Stimulated activated CD4-positive, alpha-beta T cell treated with anti-CD3 and anti-CD28 coated beads, Interleukin-2, amount 100 ng/mL, for 24 hours (primary cell): ENCODE results near the gene CPEB1.
A peak's percentile ranks its signal among the peaks of the same experiment; 100 is the strongest.
"Not testable (repeated sequence)": the region's sequence is repeated elsewhere in the genome, so short reads cannot be mapped to it uniquely, and the experiment has no call there.

Experiments
- DNase-seq, 2 donors: peaks; one replicate each; pipeline ENCODE4 v3.0.0-alpha.2; 2020

CPEB1 gene

GRCh38 chr15:82648257-82649103, 1.3 kb upstream of the CPEB1 start:
- no peak for DNase-seq

- peak; percentile 34 to 61 for DNase-seq
Measured at GRCh38 chr15:82647835-82648256, 683 bp upstream of the CPEB1 start.

- DNase-seq, result peak in 1 of 2 donors; percentile 28
Measured at GRCh38 chr15:82646250-82647044, 716 bp downstream of the CPEB1 start.

GRCh38 chr15:82644967-82645852, 2.0 kb downstream of the CPEB1 start:
- DNase-seq, result not testable (repeated sequence)

GRCh38 chr15:82643992-82644391, 3.2 kb downstream of the CPEB1 start:
- DNase-seq, result no peak

GRCh38 chr15:82642656-82643055, 4.5 kb downstream of the CPEB1 start:
- no peak for DNase-seq

GRCh38 chr15:82641129-82641798, 5.9 kb downstream of the CPEB1 start:
- DNase-seq, result no peak

DNA sequence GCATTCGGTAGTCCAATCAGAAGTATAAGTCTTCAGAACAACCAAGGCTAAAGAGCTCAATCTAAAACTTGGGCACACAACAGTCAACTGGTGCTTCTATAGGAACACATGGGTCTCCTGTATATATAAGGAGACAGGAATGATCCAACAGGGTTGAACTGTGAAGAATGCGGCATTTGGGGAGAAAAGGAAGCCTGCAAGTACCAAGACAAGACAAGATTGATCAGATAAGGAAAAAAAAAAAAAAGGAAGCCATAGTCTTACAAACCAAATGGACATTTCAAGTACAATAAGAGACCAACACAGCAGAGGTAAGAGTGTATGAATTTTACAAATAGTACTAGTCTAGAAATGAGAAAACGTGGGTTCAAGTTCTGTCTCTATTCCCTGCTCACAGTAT, 6.5 kb downstream of the CPEB1 start:
- no peak for DNase-seq

- no peak for DNase-seq
Measured at GRCh38 chr15:82635798-82636197, 11.4 kb downstream of the CPEB1 start.

- no peak for DNase-seq
Measured at GRCh38 chr15:82630033-82630432, 17.1 kb downstream of the CPEB1 start.

GRCh38 chr15:82625136-82625535, 22.0 kb downstream of the CPEB1 start:
- DNase-seq, result no peak

DNA sequence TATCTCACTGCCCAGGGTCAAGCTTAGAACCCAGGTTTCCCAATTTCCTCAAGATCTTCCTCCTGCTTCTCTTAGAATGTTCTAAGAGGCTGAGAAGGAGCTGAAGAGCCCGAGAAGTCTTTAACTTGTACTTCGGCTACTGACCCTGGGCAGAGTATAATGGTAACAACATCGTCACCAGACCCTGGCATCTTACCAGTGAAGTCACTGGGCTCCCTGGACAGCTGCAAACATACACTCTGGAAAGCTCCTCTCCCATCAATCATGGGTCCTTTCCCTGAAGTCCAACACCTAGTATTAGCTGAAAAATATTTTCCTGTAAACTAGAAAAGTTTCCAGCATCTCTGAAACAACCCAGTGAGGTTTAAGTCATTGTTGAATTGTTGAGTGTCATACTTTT, 22.7 kb downstream of the CPEB1 start:
- DNase-seq, result no peak

GRCh38 chr15:82624008-82624407, 23.2 kb downstream of the CPEB1 start:
- DNase-seq, result no peak

GRCh38 chr15:82621970-82622369, 25.2 kb downstream of the CPEB1 start:
- DNase-seq, result no peak

DNA sequence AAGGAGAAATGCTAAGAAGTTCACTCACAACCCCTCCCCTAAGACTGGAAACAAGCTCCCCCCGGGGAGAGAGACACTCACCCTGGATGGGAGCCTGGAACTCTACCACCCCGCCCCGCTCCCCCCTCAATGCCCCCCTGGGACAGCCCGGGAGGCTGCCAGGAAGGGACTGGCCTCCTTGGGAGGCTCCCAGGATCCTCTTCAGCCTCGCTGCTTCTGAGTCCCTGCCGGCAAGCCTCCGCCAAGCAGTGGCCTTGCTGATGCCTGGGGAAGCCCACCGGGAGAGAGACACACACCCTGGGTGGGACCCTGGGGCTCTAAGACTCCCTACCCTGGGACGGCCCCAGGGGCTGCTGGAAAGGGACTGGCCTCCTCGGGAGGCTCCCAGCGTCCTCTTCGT, 33.4 kb downstream of the CPEB1 start:
- no peak for DNase-seq

DNA sequence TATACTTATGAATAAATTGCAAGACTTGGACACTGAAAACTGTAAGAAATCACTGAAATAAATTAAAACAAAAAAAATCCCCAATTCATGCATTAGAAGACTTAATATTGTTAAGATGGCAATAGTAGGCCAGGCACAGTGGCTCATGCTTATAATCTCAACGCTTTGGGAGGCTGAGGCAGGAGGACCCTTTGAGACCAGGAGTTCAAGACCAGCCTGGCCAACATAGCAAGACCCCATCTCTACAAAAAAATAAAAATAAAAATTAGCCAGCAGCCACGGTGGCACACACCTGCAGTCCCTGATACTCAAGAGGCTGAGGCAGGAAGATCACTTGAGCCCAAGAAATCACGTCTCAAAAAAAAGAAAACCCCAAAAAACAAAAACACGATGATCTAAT, 35.8 kb downstream of the CPEB1 start:
- no peak for DNase-seq

DNA sequence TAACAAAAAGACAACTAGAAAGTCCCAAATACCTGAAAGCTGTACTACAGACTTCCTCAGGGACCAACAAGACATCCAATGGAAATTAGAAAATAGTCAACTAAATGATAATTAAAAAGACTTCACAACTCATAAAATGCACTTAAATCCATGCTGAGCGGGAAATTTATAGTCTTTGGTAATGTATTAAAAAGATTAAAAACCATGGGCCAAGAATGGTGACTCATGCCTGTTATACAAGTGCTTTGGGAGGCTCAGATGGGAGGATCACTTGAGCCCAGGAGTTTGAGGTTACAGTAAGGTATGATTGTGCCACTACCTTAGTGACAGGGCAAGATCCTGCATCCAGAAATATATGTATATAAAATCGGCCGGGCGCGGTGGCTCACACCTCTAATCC, 45.0 kb downstream of the CPEB1 start:
- DNase-seq, result no peak

- DNase-seq, result no peak
Measured at GRCh38 chr15:82599862-82600261, 47.3 kb downstream of the CPEB1 start.

DNA sequence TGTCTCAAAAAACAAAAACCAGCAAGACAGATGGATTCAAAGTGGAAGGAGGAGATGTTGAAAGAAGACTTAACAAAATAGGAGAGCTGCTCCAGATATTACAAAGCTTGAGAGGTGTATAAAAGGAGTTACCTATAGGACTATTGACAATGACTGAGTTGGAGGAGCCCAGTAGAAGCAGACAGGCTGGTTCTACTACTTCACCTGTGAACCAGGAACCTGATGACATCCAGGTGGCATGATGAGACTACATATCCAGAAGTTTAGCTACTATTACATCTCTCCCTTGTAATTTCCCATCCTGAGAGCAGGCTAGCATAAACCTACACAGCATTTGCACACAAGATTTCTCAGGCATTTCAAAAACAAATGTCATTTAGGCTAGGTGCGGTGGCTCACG, 49.3 kb downstream of the CPEB1 start:
- no peak for DNase-seq

GRCh38 chr15:82595766-82596165, 51.4 kb downstream of the CPEB1 start:
- no peak for DNase-seq

DNA sequence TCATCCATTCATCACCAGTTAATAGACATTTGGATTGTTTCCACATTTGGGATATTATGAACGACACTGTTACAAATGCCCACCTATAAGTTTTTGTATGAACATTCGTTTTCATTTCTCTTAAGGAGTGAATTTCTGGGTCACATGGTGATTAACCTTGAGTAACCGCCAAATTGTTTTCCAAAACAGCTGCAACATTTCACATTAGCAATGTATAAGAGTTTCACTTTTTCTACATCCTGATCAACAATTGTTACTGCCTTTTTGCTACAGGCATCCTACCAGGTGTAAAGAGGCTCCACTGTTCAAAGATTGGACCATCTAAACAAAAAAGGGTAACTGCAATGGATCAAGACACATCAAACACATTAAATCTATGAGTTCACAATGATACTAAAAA, 52.0 kb downstream of the CPEB1 start:
- no peak for DNase-seq

GRCh38 chr15:82587805-82588204, 59.4 kb downstream of the CPEB1 start:
- no peak for DNase-seq

- no peak for DNase-seq
Measured at GRCh38 chr15:82585072-82585471, 62.1 kb downstream of the CPEB1 start.
